ENCODE results near the gene LTBP1. TPM values are rescaled to one million over a fixed set of nuclear protein-coding genes. Genes with fewer than 3 reads are reported as not detected.

LTBP1 gene
- total RNA-seq, 1 donor from 2014 or later: 246 TPM

DNA sequence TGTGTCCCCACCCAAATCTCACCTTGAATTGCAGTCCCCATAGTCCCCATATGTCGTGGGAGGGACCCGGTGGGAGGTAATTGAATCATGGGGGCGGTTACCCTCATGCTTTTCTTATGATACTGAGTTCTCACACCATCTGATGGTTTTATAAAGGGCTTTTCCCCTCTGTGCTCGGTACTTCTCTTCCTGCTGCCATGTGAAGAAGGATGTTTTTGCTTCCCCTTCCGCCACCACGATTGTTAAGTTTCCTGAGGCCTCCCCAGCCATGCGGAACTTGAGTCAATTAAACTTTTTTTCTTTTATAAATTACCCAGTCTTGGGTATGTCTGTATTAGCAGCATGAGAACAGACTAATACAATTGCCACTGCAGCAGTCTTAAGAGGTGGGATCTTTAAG lies 134.9 kb downstream of the LTBP1 start:
- DNase-seq (ENCODE audit: low spot score): no peak

DNA sequence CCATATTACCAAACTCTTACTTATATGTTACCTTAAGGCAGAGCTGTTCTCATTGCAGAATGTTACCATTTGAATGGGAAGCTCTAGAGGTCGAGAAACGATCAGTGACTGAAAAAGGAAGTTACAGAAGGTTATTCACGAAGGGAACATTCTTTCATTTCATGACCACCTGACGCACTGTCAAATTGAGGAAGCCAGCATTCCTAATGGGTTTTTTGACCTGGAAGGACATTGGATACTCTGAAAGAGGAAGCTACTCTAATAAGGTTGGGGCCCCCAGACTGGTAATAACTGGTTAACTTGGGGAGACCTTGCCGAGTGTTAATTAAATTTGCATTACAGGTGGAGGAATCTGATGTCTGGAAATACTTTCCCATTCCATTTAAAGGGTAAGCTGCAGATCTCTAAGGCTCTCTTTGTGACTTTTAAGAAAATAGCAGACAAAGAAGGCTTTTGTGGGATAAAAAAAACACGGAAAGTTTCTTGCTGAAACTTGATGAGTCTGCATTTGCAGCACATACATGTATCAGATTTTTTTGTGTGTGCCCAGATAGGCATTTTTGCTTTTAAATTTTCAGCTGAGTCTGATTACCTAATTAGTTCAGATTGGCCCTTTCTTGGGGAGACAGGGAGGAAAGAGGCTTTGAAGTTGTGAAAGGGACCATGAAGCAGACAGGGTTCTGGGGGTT lies 137.1 kb downstream of the LTBP1 start:
- peak; percentile 48 for DNase-seq (ENCODE audit: low spot score)

DNA sequence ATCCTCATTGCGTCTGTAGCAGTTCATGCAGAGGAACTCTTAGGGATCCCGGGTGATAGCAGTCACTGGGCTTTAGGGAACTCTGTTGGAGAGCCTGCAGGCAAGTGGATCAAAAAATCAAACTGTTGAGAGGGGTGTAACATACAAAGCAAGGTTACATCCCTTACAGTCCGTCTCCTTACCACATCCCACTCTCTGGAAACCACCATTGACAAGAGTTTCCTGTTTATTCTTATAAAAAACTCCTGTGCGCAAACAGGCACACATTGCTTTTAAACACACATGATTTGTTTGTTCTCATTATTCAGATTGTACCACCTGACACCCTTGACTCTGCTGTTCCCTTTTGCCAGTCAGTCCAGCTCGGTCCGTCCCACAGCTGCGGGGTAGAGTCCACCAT lies 137.7 kb downstream of the LTBP1 start:
- no peak for DNase-seq (ENCODE audit: low spot score)

DNA sequence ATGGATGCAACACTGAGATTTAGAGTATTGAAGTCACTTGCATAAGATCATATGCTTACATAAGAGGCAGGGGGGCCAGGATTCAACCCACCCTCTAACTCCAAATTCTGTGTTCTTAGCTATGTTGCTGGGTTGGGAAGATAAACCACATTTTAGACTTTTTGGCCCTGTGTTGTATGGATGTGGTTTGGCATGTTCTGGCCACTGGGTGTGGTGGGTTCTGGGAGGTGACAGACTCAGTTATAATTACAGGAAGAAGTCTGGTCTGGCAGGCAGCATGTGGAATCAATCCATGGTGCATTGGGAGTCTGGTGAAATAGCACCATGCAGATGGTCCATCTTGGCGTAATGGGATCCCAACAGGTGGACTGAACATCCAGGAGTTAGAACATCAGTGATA lies 138.9 kb downstream of the LTBP1 start:
- DNase-seq (ENCODE audit: low spot score): no peak

DNA sequence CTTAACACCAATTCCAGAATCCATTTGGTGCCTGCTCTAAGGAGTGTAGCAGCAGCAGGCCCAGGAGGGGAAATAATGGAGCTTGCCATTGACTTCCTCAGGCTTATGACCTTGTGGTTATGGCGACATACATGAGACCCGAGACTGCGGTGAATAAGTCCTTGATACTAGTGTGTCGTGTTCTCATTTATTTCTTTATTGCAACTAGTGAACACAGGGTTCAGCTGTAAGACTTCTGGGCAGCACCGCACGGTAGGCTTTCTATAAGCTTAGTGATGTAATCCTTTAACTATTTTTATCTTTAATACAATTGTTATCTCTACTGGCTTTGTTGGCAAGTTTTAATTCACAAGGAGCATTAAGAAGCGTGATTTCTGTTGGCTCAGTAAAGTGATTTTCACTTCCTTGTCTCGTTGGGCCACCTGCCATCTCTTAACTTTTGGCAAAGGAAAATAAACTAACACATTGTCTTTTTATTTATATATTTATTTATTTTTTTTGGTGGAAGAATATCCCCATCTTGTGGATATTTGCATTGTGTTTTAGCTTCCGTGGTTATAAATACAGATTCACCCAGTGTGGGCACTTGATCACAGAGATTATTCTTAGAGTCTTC lies 139.8 kb downstream of the LTBP1 start:
- DNase-seq (ENCODE audit: low spot score): peak; percentile 45

DNA sequence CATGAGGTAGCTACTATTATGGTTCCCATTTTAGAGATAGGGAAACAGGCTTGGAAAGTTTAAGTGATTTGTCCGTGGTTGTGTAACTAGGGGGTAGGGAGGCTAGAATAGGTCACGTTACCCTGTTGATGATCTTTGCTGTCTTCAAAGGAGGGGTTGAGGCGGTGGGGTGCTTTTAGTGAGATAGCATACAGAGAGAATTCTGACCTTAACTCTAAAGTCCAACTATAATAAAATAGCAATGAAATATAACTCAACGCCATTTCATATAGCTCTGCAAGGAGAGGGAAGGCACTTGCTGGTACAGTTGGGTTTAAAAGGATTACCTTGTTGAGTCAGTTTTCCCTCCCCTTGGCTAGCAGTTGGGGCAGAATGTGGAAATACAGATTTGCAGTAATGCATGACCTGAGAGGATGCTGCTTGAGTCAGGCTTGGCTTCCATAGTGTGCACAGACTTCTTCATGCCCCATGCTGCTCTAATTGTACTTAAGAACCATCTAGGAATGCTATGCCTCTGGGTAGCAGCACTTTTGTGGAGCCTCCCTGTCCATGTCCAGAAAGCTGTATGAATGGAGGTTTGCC lies 143.9 kb downstream of the LTBP1 start:
- no peak for DNase-seq (ENCODE audit: low spot score)

DNA sequence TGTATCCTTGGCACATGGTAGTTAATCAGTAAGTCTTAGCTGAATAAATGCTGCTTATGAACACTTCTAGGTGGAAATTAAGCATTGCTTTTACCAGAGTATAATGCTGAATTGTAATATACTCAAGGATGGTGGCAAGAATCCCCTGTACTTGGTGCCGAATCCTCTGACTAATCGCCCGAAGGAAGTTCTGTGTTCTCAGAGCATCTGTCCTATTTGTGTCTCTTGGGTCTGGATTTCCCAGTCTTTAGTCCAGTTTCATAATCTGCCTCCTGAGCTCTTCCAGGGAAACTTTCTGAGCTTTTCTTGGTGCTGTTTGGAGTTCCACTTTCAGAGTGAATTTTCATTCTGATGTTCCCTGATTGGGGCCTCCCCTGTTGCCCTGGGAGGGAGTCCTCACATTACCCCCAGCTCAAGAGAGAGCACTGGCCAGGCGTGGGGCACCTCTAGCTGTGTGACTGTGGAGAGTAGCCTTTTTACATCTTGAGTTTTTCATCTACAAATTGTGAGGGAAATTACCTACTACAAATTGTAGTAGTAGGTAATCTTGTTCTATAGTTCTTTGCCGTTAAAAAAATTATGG lies 144.9 kb downstream of the LTBP1 start:
- no peak for DNase-seq (ENCODE audit: low spot score)

DNA sequence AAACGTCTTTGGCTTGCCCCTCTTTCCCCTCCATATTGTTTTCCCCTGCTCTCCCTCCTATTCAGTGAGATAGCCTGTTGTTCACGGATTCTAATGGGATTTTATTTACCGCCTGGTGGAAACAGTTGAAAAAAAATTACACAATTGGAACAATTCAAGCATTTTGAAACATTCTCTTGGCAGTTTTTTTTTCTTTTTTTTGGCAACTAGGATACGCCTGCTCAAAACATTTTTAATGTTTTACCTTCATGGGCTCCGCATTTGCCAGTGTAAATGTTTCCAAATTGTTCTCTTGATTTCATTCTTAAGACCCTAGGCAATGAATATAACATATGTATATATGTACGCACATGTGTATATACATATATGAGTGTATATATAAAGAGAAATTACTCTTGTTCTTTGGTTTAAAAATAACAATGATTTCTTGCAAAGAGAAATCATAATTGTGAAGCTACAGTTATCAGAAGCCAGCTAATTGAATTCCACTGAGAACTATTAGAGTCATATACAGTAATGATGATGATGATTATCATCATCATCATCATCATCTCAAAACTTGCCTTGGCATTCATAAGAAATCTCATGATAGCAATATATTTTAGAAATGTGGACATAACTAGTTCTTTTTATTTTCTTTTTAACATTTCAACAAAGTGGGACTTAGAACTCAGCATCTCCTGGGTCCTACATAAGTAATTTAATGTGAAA lies 146.7 kb downstream of the LTBP1 start:
- no peak for DNase-seq (ENCODE audit: low spot score)

DNA sequence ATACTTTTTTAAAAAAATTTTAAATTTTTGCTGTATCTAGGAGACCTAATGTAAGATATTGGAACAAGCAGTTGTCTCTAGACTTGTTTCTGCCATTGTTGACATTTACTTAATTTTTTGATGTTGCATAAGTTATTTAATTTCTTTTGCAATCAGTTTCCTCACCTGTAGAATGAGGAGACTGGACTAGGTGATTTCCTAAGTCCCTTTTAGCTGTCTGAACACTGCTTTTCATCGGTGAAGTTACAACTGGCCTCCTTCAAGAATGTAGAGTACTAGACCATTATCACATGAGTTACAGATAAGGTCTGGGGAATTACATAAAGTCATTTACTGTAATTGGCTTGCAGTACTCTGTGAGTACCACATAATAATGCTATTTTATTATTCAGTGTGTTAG lies 147.6 kb downstream of the LTBP1 start:
- no peak for DNase-seq (ENCODE audit: low spot score)

DNA sequence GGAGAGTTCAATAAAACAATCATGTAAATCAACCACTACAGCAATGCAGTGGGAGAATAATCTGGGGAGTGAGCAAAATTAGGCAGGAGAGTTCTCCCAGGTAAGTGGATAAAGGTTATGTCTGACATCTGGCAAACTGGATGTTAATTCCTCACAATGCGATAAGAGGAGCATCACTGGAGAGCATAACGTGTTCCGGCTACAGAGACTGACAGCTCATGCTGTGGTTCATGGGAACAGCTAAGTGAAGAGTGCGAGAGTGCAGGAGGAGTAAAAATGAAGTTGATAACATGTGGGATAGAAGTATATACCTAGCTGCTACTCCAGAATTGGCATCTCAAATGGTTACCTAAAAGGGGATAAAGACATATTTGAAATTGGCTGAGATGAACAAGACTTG lies 153.2 kb downstream of the LTBP1 start:
- DNase-seq (ENCODE audit: low spot score): no peak

DNA sequence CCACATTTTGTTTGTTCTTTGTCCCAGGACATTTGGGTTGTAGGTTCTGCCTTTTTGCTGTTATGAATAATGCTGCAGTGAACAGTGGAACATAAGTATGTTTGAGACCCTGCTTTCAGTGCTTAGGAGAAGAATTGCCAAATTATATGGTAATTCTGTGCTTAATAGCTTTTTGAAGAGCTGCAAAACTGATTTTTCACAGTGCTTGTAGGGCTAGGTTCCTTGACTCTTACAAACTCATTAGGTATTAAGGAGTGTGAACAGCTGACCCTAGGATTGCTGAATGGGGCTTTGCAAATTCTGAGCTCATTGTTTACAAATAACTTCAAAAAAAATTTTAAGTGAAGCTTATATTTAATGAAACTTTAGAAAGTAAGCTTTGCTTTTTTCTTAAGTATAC lies 154.2 kb downstream of the LTBP1 start:
- no peak for DNase-seq (ENCODE audit: low spot score)

DNA sequence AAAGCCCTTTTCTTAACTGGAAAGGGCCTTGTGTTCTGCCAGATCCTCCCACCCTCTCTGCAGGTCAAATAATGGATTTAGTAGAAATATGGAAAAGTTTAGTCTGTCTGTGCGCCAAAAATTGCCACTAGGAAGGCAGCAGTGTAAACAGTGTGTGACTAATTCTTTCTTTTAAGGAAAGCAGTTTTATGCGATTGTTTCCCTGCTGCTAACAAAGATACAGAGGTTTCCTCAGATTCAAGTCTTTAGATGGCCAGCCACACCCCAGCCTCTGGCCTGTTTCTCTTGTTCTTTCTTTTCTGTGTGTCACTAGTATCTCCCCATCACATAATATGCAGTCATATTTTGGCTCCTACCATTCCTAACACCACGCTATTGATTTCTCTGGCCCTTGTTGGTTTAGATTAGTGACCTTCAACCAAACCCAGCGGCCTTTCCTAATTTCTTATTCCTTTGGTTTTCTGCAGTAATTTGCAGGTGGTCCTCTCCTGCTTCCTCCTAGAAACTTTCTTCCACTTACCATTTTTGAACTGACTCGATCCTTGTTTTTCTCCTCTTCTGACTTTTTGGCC lies 157.4 kb downstream of the LTBP1 start:
- DNase-seq (ENCODE audit: low spot score): peak; percentile 29

DNA sequence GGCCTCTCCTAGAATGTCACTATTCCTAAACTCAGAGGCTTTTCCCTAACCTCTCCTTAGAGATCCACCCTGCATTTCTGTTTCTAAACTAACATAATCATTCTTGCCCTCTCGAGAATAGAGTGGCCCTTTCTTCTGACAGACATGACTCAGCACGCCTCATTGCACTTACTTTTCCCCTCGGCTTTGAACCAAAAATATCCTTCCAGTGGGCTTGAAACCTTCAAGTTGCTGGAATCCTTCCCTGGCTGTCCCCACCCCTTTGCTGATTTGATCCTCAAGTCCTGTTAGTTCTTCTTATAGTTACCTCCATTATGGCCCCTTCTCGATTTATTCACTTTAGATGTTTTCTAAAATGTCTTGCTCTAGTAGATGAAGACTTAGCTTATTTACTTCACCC lies 158.0 kb downstream of the LTBP1 start:
- DNase-seq (ENCODE audit: low spot score): no peak

DNA sequence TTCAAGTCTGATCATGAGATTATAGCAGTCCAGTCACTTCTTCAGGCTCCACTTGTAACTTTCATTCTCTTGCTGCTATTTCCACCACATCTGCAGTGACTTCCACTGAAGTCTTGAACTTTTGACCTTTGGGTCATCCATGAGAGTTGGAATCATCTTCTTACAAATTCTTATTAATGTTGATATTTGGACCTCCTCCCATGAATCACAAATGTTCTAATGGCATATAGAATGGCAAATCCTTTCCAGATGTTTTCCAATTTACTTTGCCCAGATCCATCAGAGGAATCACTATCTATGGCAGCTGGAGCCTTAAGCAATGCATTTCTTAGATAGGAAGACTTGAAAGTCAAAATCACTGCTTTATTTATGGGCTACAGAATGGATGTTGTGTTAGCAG lies 159.4 kb downstream of the LTBP1 start:
- no peak for DNase-seq (ENCODE audit: low spot score)

DNA sequence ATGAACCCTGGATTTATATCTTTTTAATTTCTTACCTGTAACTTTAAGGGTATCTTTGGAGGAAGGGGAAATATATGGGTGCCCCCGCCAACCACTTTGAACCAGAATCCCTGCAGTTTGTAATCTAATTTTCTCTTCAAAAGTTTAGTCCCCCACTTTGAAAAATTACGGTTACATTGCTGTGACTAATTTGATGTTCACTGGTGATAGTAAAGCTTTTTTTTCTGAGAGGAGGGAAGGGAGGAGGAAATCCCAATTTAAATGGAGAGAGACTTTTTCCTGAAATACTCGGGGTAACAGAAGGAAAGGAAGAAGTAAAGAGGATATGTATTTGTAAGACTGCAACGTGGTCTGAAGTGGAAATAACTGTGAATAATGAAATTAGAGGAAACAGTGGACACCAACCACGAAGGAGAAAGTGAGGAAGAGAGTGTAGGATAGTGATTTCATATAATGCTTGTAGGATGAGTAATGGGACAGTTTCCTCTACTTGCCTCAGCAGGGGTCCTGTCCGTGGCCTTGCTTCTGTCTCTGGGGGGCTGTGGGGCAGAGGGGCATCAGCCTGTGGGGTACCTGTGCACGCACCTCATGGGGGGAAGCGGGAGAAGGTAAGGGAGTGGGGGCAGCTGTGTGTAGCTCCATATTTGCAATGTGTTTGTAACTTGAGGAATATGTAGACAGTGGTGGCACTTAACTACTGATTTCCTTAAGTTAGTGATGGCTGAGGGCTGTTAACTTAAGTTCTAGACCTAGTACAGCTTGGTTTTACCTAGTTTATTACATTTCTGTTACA lies 161.1 kb downstream of the LTBP1 start:
- no peak for DNase-seq (ENCODE audit: low spot score)

DNA sequence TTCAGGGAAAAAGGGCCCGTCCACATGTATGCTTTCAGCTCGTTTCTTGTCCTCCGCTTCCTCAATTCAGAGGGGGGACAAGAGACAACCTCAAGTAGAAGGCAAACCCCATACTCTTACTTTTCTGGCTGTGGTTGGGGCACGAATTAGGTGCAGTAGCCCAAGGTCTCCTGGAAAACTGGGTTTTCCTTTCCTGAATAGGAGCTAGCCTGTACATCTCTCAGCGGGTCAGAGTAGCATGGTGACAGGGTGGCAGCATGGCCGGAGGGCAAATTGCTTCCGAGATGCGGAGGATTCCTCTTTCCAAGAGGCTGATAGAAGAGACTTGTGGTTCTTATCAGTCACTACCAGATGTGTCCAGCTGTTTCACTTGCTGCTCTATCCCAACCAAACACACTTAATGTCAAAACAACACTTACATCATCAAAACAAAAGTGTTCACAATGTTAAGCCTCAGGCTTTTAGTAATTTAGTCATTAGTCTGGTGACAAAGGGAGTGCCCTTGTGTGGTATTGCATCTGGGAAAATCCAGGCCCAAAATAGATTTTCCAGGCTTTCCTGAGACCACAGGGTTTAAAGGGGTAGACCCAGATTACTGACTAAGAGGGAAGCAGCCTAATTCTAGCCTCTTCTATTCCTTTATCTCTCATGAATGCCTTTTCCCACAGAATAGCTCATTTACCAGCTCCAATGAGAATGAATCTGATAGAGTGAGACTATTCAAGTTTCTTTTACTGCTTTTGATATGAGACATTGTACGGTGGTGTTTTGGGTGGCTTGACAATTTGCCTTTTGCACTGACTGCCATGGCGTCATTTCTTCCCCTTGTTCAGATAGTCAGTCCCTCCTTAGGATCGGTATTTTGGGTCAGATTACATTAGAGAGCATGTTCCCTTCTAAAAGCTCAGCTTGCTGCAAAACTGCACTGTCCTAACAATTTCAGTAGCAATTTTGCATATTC lies 162.0 kb downstream of the LTBP1 start:
- peak; percentile 80 for DNase-seq (ENCODE audit: low spot score)

DNA sequence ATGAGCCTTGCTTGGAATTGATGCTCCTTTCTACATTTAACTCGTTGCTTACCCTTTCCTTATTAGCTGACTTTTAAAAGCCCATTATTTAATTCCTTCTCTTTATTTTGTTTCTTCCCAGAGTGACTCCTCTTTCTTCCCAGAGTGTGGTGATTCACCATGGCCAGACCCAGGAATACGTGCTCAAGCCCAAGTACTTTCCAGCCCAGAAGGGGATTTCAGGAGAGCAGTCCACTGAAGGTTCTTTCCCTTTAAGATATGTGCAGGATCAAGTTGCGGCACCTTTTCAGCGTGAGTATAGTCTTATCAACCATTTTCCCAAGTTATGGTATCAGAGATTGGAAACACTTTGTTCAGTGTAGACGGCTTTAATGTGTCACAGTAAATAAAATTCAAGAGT lies 163.7 kb downstream of the LTBP1 start:
- peak; percentile 22 for DNase-seq (ENCODE audit: low spot score)

DNA sequence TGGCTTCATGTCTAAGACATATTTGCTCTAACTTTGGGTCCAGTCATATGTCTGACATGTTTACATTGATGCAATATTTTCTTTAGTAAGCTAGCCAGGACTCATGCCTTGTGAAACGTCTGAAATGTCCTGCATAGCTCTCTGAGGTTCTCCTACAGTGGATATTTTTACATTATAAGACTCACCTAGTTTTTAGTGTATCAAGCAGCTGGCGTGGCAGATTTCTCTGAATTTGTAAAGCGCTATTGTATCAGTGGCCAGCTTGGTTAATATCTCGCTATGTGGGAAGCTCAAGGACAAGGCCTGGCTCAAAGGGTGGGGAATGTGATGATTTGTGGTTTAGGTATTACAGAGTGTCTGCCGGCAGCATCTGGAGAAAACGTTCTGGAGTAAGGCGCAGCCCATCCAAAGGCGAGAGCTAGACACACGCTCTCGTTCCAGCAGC lies 164.3 kb downstream of the LTBP1 start:
- DNase-seq (ENCODE audit: low spot score): peak; percentile 77

DNA sequence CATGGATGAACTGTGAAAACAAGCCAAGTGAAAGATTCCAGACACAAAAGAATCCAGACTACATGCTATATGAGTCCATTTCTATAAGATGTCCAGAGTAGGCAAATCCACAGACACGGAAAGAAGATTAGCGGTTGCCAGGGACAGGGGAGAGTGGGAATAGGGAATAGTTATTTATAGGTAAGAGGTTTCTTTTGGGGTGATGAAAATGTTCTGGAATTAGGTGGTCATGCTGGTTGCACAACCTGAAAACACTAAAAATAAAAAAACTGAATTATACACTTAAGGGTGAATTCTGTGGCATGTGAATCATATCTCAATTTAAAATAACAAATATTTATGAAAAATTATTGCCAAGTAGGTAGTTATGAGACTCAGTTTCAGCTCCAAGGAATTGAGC lies 168.4 kb downstream of the LTBP1 start:
- DNase-seq (ENCODE audit: low spot score): no peak

DNA sequence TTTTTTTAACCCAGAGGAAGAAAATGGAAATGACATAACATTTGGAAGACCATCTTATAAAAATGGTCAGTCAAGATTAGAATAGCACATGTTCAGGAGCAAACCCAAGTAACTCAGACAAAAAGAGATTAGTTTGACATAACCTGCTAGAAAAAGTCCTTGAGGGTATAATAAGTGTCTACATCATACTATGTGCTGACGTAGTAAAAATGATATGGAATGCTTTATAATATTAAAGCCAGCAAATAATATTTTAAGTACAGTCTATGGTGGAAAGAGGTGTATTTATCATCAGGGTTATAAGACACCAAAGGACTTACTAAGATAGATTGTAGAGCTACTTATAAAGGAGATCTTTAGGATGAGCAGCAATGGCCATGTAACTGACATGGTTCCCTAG lies 169.0 kb downstream of the LTBP1 start:
- no peak for DNase-seq (ENCODE audit: low spot score)

All from umbilical cord (tissue), 2 donors.